ENCODE measurements around the gene CARD16. TPM values are rescaled to one million over a fixed set of nuclear protein-coding genes. Genes with fewer than 3 reads are reported as not detected.

Gene CARD16
- total RNA-seq, 1 donor from 2014 or later: 2.0 TPM

DNA sequence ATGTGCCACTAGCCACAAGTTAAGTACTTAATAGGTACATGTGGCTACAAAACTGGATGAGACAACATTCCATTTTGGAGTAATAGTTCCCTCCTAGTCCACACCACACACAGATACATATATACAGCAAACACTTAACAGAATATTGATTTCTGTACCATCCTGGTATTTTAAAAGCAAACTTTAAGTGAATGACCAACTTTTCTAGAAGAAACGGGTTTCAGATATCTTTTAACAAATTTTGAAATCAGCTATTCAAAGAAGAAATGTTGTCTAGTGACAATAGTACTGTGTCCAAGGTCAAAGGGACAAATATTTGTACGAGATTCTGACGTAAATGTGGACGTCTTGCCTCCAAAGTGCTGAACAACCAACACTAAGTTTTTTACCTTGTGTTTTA, 12.3 kb upstream of the CARD16 start:
- no peak for TF ChIP-seq EZH2 (IDR thresholded peaks at IDR 0.05; ENCODE audit: insufficient read depth, low read length)
- TF ChIP-seq, protein P1, sequence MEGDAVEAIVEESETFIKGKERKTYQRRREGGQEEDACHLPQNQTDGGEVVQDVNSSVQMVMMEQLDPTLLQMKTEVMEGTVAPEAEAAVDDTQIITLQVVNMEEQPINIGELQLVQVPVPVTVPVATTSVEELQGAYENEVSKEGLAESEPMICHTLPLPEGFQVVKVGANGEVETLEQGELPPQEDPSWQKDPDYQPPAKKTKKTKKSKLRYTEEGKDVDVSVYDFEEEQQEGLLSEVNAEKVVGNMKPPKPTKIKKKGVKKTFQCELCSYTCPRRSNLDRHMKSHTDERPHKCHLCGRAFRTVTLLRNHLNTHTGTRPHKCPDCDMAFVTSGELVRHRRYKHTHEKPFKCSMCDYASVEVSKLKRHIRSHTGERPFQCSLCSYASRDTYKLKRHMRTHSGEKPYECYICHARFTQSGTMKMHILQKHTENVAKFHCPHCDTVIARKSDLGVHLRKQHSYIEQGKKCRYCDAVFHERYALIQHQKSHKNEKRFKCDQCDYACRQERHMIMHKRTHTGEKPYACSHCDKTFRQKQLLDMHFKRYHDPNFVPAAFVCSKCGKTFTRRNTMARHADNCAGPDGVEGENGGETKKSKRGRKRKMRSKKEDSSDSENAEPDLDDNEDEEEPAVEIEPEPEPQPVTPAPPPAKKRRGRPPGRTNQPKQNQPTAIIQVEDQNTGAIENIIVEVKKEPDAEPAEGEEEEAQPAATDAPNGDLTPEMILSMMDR (IDR thresholded peaks at IDR 0.05; ENCODE audit: insufficient read depth, low read depth, low read length): no peak
- DNase-seq (ENCODE audit: low read depth): no peak
- Histone ChIP-seq H3K9me3 (ENCODE audit: insufficient read depth, low read depth, low read length) (no peaks in the 10 kb centered on the region), H2AFZ (ENCODE audit: low read depth, low read length) (no peak overlapping the region), H3K27ac (ENCODE audit: low read depth, low read length) (no peak overlapping the region), H3K4me1 (ENCODE audit: insufficient read depth, low read length) (no peaks in the 10 kb centered on the region), H3K79me2 (ENCODE audit: insufficient read depth, low read length) (no peaks in the 10 kb centered on the region), H4K20me1 (ENCODE audit: insufficient read depth, low read length) (no peaks in the 10 kb centered on the region), H3K27me3 (ENCODE audit: insufficient read depth, low read length) (no peaks in the 10 kb centered on the region), H3K36me3 (ENCODE audit: insufficient read depth, low read length) (no peaks in the 10 kb centered on the region), H3K4me2 (ENCODE audit: low read length) (no peak overlapping the region), H3K9ac (ENCODE audit: low read length) (no peak overlapping the region), H3K4me3 (ENCODE audit: insufficient read depth, low read depth, low read length) (no peak overlapping the region)
- Mint-ChIP-seq H3K36me3 (ENCODE audit: low read depth, unreplicated experiment) (no peaks in the 10 kb centered on the region), H3K9me3 (ENCODE audit: unreplicated experiment) (no peaks in the 10 kb centered on the region), H3K27me3 (ENCODE audit: low read depth, unreplicated experiment) (no peaks in the 10 kb centered on the region), H3K4me3 (ENCODE audit: unreplicated experiment) (no peak overlapping the region), H3K4me1 (ENCODE audit: low read depth, unreplicated experiment) (no peaks in the 10 kb centered on the region), H3K27ac (ENCODE audit: unreplicated experiment) (no peak overlapping the region)
- no peak for FAIRE-seq

DNA sequence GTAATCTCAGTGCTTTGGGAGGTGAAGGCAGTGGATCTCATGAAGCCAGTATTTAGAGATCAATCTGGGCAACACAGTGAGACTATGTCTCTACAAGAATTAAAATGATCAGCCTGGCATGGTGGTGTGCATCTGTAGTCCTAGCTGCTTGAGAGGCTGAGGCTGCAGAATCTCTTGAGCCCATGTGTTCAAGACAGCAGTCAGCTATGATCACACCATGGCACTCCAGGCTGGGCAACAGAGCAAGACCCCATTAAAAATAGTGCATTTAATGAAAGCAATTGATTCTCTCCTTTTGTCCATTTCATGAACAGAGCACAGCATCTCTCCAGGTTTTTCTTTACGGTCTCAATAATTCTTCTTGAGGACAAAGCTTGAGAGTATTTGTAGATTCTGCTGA, 11.3 kb upstream of the CARD16 start:
- no peak overlapping the region for H3K27ac ChIP-seq (ENCODE audit: low read depth, low read length)
- no peak overlapping the region for H3K9ac ChIP-seq (ENCODE audit: low read length)
- no peaks in the 10 kb centered on the region for H3K4me1 Mint-ChIP-seq (ENCODE audit: low read depth, unreplicated experiment)
- H3K4me2 ChIP-seq (ENCODE audit: low read length): no peak overlapping the region
- H3K9me3 Mint-ChIP-seq (ENCODE audit: unreplicated experiment): peaks cover 4% of the 10 kb centered on the region
- no peaks in the 10 kb centered on the region for H3K9me3 ChIP-seq (ENCODE audit: insufficient read depth, low read depth, low read length)
- TF ChIP-seq, protein P1 (IDR thresholded peaks at IDR 0.05; ENCODE audit: insufficient read depth, low read depth, low read length): no peak
- TF ChIP-seq EZH2 (IDR thresholded peaks at IDR 0.05; ENCODE audit: insufficient read depth, low read length): no peak
- H3K36me3 ChIP-seq (ENCODE audit: insufficient read depth, low read length): no peaks in the 10 kb centered on the region
- H2AFZ ChIP-seq (ENCODE audit: low read depth, low read length): no peak overlapping the region
- DNase-seq (ENCODE audit: low read depth) (no peak), FAIRE-seq (no peak)
- H3K4me3 ChIP-seq (ENCODE audit: insufficient read depth, low read depth, low read length): no peak overlapping the region
- H3K27me3 ChIP-seq (ENCODE audit: insufficient read depth, low read length): no peaks in the 10 kb centered on the region
- H3K36me3 Mint-ChIP-seq (ENCODE audit: low read depth, unreplicated experiment): no peaks in the 10 kb centered on the region
- H3K79me2 ChIP-seq (ENCODE audit: insufficient read depth, low read length): no peaks in the 10 kb centered on the region
- H4K20me1 ChIP-seq (ENCODE audit: insufficient read depth, low read length): no peaks in the 10 kb centered on the region
- no peak overlapping the region for H3K4me3 Mint-ChIP-seq (ENCODE audit: unreplicated experiment)
- H3K27ac Mint-ChIP-seq (ENCODE audit: unreplicated experiment): no peak overlapping the region
- H3K27me3 Mint-ChIP-seq (ENCODE audit: low read depth, unreplicated experiment): no peaks in the 10 kb centered on the region
- no peaks in the 10 kb centered on the region for H3K4me1 ChIP-seq (ENCODE audit: insufficient read depth, low read length)

DNA sequence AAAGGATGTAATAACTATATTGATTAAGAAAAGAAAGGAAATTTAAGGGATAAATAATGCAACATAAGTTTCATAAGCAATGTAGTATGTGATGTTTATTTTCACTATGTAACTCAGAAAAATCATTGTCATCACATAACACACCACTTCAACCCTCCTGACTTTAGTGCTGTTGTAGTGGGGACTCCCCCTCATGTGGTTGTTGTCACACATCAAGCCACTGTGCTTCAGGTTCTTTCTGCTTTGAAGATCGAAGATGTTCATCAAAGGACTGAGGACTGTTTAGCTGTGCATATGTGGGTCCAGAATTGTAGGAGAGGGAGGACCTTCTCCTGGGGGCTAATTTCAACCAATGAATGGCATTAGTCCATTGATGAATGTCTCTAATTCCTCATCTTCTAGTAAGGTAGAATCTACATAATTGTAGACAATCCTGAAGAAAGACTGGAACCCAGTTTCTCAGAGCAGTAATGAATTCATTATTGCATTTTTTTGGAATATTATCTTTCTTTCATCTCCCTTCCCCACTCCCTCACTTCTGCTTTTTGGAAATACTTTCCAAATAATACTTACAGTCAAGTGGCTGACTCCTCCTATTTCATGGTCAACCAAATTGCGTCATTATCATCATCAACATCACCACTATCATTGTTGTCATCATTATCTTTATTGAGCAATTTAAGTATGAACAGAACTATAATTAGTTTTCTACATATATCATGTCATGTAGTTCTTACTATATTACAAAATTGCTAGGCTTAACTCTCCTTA, 9.8 kb upstream of the CARD16 start:
- H2AFZ ChIP-seq (ENCODE audit: low read depth, low read length): no peak overlapping the region
- no peak overlapping the region for H3K27ac Mint-ChIP-seq (ENCODE audit: unreplicated experiment)

More for the DNA sequence above, 9.8 kb upstream of the CARD16 start:
- H3K79me2 ChIP-seq (ENCODE audit: insufficient read depth, low read length): no peaks in the 10 kb centered on the region
- no peak overlapping the region for H3K9ac ChIP-seq (ENCODE audit: low read length)
- no peaks in the 10 kb centered on the region for H3K4me1 ChIP-seq (ENCODE audit: insufficient read depth, low read length)
- Mint-ChIP-seq H3K9me3 (ENCODE audit: unreplicated experiment) (peaks cover 4% of the 10 kb centered on the region), H3K36me3 (ENCODE audit: low read depth, unreplicated experiment) (no peaks in the 10 kb centered on the region), H3K4me1 (ENCODE audit: low read depth, unreplicated experiment) (no peaks in the 10 kb centered on the region), H3K27me3 (ENCODE audit: low read depth, unreplicated experiment) (no peaks in the 10 kb centered on the region), H3K4me3 (ENCODE audit: unreplicated experiment) (no peak overlapping the region)
- TF ChIP-seq, protein P1 (IDR thresholded peaks at IDR 0.05; ENCODE audit: insufficient read depth, low read depth, low read length): no peak
- no peak for TF ChIP-seq EZH2 (IDR thresholded peaks at IDR 0.05; ENCODE audit: insufficient read depth, low read length)
- H3K27me3 ChIP-seq (ENCODE audit: insufficient read depth, low read length): no peaks in the 10 kb centered on the region
- no peak overlapping the region for H3K27ac ChIP-seq (ENCODE audit: low read depth, low read length)
- no peaks in the 10 kb centered on the region for H3K9me3 ChIP-seq (ENCODE audit: insufficient read depth, low read depth, low read length)
- no peak for FAIRE-seq
- no peak for DNase-seq (ENCODE audit: low read depth)
- no peak overlapping the region for H3K4me3 ChIP-seq (ENCODE audit: insufficient read depth, low read depth, low read length)
- no peaks in the 10 kb centered on the region for H3K36me3 ChIP-seq (ENCODE audit: insufficient read depth, low read length)
- H4K20me1 ChIP-seq (ENCODE audit: insufficient read depth, low read length): no peaks in the 10 kb centered on the region
- no peak overlapping the region for H3K4me2 ChIP-seq (ENCODE audit: low read length)
